ENCODE data around the gene SRPRB. TPM values are rescaled to one million over a fixed set of nuclear protein-coding genes. Genes with fewer than 3 reads are reported as not detected.
A peak's percentile ranks its signal among the peaks of the same experiment; 100 is the strongest.

Gene SRPRB
- total and polyA plus RNA-seq, 7 donors = 4.2 to 33.3 (median 14.9) TPM

GRCh38 chr3:133845127-133845526 is 39.5 kb downstream of the SRPRB start:
- Histone ChIP-seq H3K36me3 (no peaks in the 10 kb centered on the region), H3K4me1 (no peaks in the 10 kb centered on the region), H3K27ac (no peak overlapping the region), H3K27me3 (no peaks in the 10 kb centered on the region), H3K4me3 (no peak overlapping the region), H3K9me3 (no peaks in the 10 kb centered on the region)
- intact Hi-C loops (cut with DNase I) = no loop called here
- peak; percentile 15 for DNase-seq
- TF ChIP-seq, protein P1, sequence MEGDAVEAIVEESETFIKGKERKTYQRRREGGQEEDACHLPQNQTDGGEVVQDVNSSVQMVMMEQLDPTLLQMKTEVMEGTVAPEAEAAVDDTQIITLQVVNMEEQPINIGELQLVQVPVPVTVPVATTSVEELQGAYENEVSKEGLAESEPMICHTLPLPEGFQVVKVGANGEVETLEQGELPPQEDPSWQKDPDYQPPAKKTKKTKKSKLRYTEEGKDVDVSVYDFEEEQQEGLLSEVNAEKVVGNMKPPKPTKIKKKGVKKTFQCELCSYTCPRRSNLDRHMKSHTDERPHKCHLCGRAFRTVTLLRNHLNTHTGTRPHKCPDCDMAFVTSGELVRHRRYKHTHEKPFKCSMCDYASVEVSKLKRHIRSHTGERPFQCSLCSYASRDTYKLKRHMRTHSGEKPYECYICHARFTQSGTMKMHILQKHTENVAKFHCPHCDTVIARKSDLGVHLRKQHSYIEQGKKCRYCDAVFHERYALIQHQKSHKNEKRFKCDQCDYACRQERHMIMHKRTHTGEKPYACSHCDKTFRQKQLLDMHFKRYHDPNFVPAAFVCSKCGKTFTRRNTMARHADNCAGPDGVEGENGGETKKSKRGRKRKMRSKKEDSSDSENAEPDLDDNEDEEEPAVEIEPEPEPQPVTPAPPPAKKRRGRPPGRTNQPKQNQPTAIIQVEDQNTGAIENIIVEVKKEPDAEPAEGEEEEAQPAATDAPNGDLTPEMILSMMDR (IDR thresholded peaks at IDR 0.05) = no peak
- TF ChIP-seq EP300 (IDR thresholded peaks at IDR 0.05) (no peak), POLR2A (IDR thresholded peaks at IDR 0.05) (no peak), POLR2AphosphoS5 (IDR thresholded peaks at IDR 0.05) (no peak)
- 92 to 93% methylated on average over 4 of the region's 4 CpGs for WGBS, 2 donors

- TF ChIP-seq POLR2A (IDR thresholded peaks at IDR 0.05) = no peak
- Histone ChIP-seq H3K36me3 (no peaks in the 10 kb centered on the region), H3K4me3 (no peak overlapping the region), H3K9me3 (no peaks in the 10 kb centered on the region), H3K4me1 (no peaks in the 10 kb centered on the region), H3K27me3 (no peaks in the 10 kb centered on the region), H3K27ac (no peak overlapping the region)
- intact Hi-C loops (cut with DNase I) = no loop called here
- DNase-seq = no peak
These were observed 43.7 kb downstream of the SRPRB start for GRCh38 chr3:133849346-133849745.

GRCh38 chr3:133850034-133850433 is 44.4 kb downstream of the SRPRB start:
- 85 to 91% methylated on average over 1 of the region's 1 CpG for WGBS, 2 donors
- Histone ChIP-seq H3K36me3 (no peaks in the 10 kb centered on the region), H3K9me3 (no peaks in the 10 kb centered on the region), H3K4me1 (no peaks in the 10 kb centered on the region), H3K4me3 (no peak overlapping the region), H3K27ac (no peak overlapping the region), H3K27me3 (no peaks in the 10 kb centered on the region)
- TF ChIP-seq, protein P1 (IDR thresholded peaks at IDR 0.05) = no peak
- TF ChIP-seq POLR2AphosphoS5 (IDR thresholded peaks at IDR 0.05) (no peak), POLR2A (IDR thresholded peaks at IDR 0.05) (no peak), EP300 (IDR thresholded peaks at IDR 0.05) (no peak)
- intact Hi-C loops (cut with DNase I) = no loop called here
- no peak for DNase-seq

GRCh38 chr3:133851266-133851906 is 45.8 kb downstream of the SRPRB start:
- Histone ChIP-seq H3K4me1 (no peaks in the 10 kb centered on the region), H3K36me3 (no peaks in the 10 kb centered on the region), H3K27ac (no peak overlapping the region), H3K9me3 (no peaks in the 10 kb centered on the region), H3K4me3 (no peak overlapping the region), H3K27me3 (no peaks in the 10 kb centered on the region)
- no peak for DNase-seq
- 54 to 72% methylated on average over 5 of the region's 5 CpGs for WGBS, 2 donors
- TF ChIP-seq POLR2AphosphoS5 (IDR thresholded peaks at IDR 0.05) (no peak), POLR2A (IDR thresholded peaks at IDR 0.05) (no peak), EP300 (IDR thresholded peaks at IDR 0.05) (no peak)
- TF ChIP-seq, protein P1 (IDR thresholded peaks at IDR 0.05) = no peak
- intact Hi-C loops (cut with DNase I) = no loop called here

DNA sequence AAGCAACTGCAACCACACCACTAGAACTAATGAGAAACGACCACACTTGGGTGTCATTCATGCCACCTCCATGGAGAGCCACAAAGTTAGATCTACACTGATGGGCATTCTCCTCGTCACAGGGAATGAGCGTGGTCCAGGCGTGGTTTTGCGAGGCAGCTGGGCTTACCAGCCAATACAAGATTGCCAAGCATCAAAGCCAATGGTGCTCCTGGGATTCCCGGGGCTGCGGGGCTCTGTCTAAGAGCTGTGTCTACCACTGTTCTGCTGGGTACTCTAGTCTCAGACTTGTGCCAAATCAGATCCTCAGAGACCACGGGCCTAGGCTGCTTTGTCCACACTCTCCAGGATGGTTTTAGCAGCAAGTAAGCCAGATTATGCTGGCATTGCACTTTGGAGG is 46.3 kb downstream of the SRPRB start:
- Histone ChIP-seq H3K27me3 (no peaks in the 10 kb centered on the region), H3K4me1 (no peaks in the 10 kb centered on the region), H3K36me3 (no peaks in the 10 kb centered on the region), H3K27ac (no peak overlapping the region), H3K4me3 (no peak overlapping the region), H3K9me3 (no peaks in the 10 kb centered on the region)
- WGBS, 2 donors = 84 to 91% methylated on average over 8 of the region's 8 CpGs
- DNase-seq = no peak
- intact Hi-C loops (cut with DNase I) = no loop called here
- no peak for TF ChIP-seq EP300 (IDR thresholded peaks at IDR 0.05)
- TF ChIP-seq POLR2A (IDR thresholded peaks at IDR 0.05) = no peak
- no peak for TF ChIP-seq POLR2AphosphoS5 (IDR thresholded peaks at IDR 0.05)
- TF ChIP-seq, protein P1 (IDR thresholded peaks at IDR 0.05) = no peak
